Germinal center (tissue), 1 donor: Measurements from ENCODE around the gene MINDY3.
"Not testable (repeated sequence)": the region's sequence is repeated elsewhere in the genome, so short reads cannot be mapped to it uniquely, and the experiment has no call there.

ENCODE experiments used
- DNase-seq: peaks from one replicate; pipeline ENCODE4 v3.0.0; 2012; ENCODE audit warnings: mixed read lengths, low spot score

MINDY3 gene

DNA sequence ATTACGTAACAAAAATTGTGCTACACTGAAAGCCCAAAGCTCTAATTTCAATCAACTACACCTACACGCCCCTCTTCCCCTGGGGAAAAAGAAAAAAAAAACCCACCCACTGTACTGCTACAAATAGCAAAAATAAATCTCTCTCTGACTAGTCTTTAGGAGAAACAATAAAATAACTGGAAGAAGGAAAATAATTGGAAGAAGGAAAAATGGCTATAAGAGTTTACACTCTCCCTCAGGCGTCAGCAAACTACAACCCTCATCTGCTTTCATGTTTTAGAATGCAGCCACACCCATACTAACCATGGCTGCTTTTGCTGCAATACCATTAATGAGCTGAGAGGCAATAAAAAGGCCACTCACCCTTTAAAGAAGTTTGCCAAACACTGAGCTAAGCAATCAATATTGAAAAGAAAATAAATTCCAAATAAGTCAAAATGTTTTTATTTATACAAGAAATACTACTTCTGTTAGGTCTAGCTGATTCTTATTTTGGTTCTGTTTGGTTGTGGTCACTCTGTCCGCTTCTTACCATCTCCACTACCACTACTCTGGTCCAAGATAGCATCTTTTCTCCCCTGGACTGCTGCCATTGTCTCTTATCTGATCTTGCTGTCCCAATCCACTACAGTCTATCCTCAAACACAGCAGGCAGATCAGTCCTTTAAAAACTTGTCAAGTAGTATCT is 3.8 kb downstream of the MINDY3 start:
- no peak for DNase-seq

DNA sequence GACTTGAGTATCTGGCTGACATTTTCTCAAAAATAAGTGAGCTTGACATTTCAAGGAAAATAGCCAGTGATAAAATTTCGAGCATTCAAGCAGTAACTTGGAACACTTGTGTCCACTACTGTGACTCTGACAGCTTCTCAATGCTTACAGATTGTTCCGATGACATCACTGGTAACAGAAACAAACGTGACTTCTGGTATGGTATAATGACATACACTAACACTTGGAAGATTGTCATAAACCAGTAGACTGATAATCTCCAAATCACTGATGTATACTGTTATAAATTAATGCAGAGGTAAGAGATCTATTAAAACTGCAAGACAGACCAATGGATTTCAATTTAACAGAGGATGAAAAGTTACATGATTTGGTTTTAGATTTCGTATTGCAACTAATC is 6.5 kb downstream of the MINDY3 start:
- no peak for DNase-seq

DNA sequence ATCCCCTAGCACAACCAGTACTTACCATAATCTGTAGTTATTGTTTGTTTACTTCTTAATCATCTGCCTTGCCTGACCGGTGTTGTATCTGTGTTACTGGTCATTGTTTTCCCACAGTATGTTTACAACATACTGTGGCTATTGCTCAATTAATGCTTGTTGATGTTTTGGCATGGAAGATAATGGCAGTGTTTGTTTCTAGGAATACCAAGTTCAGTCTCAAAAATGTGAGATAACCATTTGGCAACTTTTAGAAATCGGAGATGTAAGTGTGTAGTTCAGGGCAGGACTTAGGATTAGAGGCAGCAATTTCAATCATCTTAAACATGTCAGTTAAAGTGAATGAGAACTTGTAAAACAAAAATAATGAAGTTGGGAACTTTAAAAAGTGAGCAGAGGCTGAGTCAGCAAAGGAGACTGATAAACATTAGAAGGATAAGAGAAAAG is 8.2 kb downstream of the MINDY3 start:
- DNase-seq = no peak

DNA sequence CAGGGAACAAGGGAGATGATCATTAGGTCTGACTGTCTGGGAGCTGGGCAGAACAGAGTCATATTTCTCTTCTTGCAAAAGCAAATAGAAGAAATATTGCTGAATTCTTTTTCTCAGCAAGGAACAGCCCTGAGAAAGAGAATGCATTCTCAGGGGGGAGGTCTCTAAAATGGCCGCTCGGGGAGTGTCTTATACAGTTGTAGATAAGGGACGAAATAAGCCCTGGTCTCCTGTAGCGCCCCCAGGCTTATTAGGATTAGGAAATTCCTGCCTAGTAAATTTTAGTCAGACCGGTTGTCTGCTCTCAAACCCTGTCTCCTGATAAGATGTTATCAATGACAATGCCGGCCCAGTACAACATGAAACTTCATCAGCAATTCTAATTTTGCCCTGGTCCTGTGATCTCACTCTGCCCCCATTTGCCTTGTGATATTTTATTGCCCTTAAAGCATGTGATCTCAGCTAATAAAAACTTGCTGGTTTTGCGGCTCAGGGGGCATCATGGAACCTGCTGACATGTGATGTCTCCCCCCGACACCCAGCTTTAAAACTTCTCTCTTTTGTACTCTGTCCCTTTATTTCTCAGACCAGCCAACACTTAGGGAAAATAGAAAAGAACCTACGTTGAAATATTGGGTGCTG is 9.8 kb downstream of the MINDY3 start:
- DNase-seq = not testable (repeated sequence)

DNA sequence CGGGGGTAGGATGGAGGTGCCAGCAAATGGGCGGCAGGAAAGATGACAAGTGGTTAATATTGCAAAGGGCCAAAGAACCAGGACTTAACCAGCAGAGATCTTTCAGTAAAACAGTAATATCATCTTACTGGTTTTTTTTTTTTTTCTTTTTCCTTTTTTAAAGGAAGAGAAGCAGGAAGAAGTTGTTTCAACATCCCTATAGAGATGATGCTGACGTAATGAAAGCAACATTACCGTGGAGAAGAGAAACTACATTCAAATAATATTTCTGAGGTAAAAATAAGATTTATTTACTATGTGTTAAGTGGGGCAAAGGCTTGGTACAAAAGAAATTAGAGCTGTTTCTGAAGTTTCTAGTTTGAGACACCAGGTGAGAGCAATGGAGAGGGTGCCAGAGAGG is 11.0 kb downstream of the MINDY3 start:
- no peak for DNase-seq

DNA sequence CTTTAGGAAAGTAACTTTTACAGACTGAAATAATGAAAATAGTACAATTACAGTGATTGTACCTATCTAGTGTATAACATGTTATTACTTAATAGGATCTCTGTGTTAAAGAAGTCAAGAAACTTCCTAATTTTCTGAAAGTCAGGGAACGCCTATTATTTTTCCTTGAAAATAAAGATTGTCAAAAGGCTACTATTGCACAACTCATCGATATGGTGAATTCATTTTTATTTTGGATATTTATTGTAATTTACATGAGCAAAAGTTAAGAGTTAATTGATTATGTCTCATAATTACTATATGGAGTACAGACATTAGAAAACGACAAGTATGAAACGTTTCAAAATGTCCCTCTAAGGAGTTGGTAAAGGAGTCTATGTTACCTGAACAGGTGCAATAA is 12.8 kb downstream of the MINDY3 start:
- no peak for DNase-seq

DNA sequence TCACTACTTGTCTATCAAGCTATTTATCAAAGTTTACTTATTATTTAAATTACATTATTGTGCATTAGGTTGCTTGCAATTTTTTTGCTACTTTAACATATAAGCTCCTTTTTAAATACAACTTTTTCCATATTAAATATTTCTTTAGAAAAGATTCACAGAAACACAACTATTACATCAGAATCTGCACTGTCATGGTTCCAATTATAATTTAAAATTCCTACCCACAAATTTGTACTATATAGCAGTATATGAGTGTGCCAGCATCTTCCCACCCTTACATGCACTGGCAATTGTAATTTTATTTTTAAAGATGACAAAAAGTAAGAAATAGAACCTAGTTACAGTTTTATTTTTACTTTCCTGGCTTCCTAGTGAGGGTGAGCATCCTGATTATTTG is 15.8 kb downstream of the MINDY3 start:
- no peak for DNase-seq

DNA sequence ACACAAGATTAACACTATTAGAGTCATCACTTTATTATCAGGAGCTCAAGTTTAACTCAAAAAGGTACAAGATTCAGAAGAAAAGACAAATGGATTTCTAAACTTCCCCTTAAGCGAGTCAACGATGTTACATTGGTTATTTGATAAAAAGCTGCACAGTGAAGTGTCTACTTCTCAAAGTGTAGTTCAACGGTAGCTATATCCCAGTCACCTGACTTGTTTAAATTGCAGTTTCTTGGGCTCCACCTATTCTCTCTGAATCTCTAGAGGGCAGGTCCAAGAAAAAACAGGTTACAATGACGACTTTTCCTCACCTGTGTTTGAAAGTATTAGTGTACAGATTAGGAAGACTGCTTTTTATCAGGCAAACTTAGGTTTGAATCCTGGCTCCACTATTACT is 16.6 kb downstream of the MINDY3 start:
- DNase-seq = no peak

DNA sequence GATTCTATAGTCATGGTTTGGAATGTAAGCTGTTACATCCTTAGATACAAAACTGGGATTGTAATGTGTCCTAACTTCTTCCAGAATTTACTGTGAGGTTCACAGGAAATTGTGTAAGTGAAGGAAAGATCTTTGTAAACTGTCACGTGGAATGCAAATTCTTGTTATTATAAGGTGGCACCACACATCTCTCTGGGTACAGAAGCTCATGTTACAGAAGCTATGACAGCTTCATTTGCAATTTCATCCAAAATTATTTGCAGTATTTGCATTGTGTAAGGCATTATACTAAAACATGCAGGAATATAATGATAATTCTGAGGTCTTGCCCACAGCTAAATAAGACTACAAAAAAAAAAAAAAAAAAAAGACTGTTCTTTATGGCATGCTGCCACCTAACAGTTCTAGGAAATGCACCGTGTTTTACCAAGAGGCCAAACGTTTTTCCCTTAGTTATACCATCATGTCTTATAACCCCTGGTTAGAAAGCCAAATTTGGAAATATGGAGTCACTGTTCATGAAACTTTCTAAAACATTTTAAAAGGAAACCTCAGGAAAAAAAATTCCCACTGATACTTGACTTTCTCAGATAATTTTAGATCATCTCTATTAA is 17.6 kb downstream of the MINDY3 start:
- DNase-seq = no peak

DNA sequence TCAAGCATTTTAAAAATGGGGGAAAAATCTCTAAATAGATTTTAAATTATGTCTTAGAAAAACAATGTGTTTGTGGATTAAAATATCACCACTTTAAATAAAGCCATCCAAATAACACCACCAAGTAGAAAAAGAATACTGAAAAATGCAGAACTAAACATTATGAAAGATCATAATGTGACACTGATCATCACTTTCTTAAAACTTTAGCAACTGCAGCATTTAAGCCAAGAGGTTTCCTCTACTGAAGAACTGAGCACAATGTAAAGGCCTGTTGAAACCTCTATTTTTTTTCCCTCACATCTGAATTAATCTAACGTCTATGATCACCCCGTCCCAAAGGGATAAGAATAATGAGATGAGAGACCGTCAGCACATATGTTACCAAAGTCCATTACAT is 18.6 kb downstream of the MINDY3 start:
- DNase-seq = no peak

DNA sequence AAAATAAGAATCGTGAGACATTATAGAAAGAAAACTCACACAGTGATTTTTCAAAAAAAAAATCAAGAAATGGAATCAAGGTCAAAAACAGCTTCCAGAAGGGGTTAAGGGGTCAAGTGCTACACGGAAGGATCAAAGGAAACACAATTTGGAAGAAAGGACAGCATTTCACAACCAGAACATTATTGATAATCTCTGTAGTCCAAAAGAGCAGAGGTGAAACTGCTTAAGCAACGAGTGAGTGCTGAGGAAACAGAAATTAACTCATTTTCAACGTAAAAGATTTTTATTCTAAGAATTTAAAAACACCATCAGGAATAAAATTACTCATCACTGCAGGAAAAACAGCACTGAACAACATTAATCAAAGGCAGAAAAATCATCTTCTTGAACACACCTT is 23.5 kb downstream of the MINDY3 start:
- DNase-seq = no peak

DNA sequence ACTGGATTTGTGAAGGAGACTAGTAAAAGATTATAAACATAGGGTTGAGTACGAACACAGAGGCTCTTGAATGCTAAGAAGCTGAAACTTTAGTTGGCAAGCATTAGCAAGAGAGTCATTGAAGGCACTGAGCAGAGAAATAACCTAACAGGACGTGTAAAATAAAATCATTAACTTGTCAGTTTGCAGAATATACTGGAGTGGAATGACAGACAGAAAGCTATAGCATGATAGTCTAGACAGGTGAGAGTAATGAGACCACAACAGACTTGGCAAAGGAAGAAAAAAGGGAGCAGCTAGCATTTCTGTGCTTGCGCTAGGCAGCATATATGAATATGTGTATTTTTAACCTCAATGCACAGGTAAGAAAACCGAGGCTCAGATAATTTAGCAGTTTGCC is 30.8 kb downstream of the MINDY3 start:
- DNase-seq = no peak

DNA sequence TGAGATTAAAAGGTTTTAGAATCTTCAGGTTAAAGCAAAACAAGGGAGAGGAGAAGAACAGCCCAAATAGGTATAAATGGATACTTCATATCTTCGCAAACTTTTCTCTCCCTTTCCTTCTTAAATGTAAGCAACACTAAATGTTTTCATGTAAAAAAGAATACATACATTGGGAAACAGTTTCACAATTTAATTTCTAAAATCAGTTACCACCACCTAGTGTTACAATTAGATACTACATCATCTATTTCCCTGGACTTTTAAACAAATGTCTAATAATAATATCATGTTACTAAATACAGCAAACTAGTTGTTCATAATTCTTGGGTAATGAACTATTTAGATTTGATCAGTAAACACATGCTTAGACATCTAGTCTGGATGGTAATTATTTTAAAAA is 35.8 kb downstream of the MINDY3 start:
- no peak for DNase-seq

DNA sequence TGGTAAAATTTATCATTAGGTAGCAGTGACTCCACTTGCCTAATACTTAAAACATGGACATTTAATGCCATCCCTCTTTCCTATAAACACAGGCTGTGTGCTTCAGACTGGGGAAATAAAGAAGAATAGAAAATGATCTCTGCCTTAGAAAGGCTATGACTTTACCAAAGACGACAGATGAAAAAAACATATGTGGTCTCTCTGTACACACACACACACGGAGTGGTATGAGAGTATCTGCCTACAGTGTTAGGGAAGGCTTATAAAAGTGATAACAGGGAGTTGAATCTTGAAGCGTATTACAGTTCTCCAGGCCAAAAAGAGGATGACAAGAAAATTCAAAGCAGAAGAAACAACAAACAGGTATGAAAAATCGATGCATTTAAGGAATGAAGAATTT is 38.2 kb downstream of the MINDY3 start:
- no peak for DNase-seq

DNA sequence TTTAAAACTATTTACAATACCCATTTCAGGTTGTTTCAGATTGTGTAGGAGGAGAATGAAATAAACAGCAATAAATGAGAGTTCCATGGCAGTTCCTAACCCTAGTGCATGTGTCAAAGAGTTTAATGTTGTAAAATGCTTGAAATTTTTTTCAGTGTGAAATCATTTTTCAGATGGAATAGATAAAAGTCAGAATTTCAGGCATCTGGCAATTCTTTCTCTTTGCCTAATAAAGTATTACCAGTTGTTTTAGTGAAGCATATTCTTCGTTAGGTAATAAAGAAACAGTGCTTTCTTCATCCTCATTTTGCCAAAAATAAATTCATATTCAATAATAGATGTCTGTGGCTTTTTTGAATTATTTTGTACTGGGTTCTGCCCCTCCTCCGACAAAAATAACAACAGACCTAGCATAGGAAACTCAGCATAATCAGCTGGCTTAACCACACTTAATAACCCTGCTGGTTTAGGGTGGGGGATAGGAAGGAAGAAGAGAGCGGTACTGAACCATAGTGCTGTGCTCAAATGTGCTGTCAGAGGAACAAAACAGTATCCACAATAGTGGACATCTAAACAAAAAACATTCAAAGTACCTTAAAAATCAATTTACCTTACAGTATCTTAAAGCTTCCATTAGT is 39.1 kb downstream of the MINDY3 start:
- DNase-seq = no peak

DNA sequence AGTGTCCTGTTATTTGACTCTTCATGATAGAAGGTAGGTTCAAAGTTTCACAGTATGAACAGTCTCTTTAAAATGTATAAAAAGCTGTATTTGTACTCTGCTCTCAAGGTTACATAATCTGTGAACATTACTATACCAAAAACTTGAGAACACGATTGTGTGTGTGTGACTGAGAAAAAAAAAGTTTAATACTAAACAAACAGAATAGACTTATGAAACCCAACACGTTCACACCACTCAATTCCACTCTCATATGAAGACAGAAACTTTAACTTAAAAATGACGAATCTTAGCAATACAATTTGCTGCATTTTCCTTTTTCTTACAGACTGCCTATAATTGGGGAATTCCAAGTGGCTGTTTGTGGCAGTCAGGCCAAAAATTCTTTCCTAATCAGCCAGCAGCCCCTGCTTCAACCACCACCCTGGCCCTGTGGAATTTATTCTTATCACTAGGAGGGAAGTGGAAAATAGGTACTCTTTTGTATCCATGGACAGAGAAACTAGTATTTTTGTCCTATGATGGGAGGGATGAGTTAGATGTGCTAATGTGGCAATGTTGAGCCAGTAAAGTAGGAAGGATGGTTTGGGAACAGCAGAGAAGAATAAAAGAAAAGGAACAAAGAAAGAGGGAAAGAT is 42.8 kb downstream of the MINDY3 start:
- no peak for DNase-seq

DNA sequence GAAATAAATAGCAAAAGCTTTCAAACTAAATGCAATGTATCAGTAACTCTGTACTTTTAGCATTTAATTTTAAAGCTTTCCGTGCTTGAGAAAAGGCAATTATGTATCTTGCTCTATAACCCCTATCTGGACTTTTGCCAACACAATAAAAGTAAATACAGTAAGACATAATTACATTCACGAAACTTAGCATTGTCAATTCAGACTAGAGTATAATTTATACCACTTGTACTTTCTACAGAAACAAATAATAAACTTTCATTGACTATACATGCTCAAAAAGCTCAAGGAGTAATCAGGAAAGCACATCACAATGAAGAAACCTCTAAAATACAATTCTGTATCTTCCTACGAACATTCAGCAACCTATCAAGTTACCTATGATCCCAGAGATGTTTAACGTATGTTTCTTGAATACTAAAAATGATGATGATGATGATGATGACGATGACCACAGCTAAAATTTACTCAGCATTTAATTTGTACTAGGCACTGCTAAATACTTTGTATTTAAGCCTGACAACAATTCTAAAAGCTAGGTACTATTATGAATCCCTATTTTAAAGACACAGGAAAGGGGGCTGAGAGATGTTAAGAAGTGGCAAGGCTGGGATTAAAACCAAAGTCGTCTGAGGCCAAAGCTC is 44.9 kb downstream of the MINDY3 start:
- DNase-seq = no peak

DNA sequence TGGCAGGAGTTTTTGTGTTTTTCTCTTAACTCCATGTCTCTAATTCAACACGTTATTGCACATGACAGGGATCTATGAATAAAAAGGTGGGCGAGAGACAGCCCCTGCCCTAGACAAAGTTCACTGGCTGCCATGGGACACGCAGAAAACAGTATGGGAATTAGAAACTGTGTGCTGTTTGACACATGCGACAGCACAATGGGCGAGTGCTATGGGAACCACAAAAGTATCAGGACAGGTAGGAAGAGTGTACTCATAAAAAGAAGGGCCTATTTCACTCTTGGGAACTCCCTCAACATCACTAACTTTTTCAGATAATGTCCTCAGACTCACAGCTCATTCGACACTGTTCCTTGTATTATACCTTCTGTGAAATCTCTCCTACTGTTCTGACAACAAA is 45.7 kb downstream of the MINDY3 start:
- DNase-seq = no peak

DNA sequence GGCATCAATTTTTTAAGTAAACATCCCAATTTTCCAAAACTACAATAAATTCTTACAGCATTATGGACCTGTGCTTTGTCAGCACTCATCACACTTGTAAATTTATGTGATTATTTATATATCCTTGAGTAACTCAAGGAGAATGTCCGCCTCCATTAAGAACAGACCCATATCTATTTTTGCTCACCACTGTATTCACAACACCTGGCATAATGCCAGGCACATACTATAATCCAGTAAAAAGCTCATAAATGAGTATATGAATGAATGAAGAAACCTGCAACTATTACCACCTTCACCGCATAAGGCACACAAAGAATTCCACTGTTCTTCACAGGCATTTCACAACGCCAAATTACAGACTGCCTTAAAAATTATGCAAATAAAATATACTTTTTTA is 46.9 kb downstream of the MINDY3 start:
- DNase-seq = no peak

DNA sequence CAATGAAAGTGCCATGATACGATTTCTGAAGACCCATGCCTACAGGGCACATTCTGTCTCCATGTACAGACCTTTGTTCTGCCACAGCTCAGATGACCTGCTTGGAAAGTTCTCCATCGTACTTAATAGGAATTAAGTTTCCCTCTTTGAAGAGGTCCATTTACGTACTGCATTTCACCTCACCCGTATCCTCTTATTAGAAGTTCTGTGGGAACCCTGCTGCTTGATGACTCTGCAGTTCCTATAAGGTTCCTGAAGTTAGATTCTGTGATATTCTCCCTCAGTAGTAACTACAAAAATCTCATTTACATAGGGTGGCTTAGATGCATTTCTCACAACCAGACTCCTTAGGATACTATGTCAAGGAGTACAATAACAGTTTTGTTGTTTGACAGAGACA is 50.9 kb downstream of the MINDY3 start:
- DNase-seq = no peak

DNA sequence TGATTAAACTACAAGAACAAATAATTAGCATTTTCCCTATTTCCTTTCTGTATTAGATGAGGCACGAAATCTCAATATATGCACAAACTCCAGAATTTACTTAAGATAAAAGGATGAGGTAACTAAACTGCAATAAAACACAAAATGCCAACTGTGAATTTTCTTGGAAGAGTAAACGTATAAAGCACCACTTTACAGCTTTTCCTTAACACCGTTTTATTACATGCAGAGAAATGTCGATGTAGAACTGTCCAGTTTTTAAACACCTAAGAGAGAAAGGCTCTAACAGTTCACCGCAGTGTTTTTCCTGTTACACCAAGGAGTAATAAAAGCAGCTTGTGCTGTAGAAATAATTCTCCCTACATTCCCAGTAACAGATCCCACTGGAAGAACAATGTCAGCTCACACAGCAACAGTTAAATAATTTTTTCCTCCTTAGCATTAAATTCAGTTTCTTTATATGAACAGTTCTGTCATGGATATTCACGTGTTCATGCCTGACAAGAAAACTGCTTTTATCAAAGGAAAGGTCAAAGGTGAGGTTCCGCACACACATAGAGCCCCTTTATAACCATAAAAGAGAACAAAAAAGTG is 52.0 kb downstream of the MINDY3 start:
- no peak for DNase-seq
